GM12872 (cell line): ENCODE data around the gene IQCK.

Experiments used
- TF ChIP-seq, protein P1 (sequence below): IDR thresholded peaks from 3 replicates; pipeline ENCODE4 v1.5.1; 2011; ENCODE audit warnings: low read depth, mild to moderate bottlenecking, low read length, moderate library complexity; ENCODE audit not compliant: insufficient read depth

The IQCK gene

DNA sequence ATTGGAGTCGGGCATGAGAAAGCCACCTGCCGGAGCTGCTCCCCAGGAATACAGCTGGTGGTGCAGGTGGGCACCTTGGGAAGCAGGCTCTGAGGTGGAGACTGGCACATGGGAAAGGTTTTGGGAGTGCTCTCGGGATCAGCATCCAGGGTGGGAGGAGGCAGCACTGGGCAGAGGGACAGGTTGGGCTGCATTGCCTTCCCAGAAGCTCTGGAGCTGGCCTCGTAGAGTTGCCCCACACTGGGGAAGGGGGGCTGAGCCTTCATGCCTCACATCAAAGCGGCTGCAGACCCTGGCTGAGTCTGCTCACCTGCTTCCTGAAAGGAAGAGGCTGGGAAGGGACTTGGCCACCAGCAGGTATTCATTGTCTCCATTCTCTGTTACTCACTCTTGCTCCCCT, 180.1 kb downstream of the IQCK start:
- TF ChIP-seq, protein P1, sequence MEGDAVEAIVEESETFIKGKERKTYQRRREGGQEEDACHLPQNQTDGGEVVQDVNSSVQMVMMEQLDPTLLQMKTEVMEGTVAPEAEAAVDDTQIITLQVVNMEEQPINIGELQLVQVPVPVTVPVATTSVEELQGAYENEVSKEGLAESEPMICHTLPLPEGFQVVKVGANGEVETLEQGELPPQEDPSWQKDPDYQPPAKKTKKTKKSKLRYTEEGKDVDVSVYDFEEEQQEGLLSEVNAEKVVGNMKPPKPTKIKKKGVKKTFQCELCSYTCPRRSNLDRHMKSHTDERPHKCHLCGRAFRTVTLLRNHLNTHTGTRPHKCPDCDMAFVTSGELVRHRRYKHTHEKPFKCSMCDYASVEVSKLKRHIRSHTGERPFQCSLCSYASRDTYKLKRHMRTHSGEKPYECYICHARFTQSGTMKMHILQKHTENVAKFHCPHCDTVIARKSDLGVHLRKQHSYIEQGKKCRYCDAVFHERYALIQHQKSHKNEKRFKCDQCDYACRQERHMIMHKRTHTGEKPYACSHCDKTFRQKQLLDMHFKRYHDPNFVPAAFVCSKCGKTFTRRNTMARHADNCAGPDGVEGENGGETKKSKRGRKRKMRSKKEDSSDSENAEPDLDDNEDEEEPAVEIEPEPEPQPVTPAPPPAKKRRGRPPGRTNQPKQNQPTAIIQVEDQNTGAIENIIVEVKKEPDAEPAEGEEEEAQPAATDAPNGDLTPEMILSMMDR: no peak

DNA sequence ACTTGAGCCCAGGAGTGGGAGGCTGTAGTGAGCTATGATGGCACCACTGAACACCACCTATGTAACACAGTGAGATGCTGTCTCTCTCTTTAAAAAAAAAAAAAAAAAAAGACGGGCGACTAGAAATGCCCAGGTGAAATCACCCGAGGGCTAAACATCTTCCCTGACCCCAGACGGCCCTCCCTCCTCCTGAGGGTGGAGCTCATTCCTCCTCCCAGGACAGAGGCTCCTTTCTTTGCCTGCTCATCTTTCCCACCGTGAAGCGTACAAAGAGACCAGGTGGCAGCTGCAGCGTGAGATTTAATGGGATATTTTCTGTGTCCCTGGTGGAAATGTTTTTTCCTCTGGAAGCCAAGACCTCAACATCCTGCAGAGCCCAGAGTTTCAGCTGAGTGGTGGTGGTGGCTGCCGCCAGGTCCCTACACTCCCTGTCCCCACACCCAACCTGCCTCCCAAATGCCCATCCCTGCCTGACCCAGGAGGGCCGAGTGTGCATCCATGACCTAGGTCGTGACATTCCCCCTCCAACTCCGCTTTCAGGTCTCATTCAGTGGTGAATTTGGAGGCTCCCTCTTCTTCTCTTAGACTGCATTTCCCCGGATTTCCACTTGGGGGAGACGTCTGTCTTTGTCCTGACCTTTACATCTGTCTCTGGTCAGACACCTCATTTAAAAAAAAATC, 181.0 kb downstream of the IQCK start:
- TF ChIP-seq, protein P1: peak; percentile 84

DNA sequence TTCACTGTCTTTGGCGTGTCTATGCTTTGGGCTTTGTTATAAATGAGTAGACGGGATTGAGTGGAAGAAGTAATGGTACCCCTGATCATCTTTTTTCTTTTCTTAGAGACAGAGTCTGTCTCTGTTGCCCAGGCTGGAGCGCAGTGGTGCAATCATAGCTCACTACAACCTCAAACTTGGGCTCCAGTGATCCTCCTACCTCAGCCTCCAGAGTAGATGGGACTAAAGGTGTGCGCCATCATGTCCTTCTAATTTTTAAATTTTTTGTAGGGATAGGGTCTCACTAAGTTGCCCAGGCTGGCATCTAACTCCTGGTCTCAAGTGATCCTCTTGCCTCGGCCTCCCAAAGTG, 181.5 kb downstream of the IQCK start:
- TF ChIP-seq, protein P1: no peak

DNA sequence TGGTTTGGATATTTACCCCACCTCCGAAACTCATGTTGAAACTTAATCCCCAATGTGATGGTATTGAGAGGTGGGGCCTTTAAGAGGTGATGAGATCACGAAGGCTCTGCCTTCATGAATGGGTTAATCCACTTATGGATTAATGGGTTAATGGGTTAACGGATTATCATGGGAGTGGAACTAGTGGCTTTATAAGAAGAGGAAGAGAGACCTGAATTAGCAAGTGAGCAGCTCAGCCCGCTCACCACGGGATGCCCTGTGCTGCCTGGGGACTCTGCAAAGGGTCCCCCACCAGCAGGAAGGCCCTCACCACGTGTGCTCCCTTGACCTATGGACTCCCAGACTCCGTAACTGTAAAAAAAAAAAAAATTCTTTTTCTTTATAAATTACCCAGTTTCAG, 183.1 kb downstream of the IQCK start:
- TF ChIP-seq, protein P1: no peak

DNA sequence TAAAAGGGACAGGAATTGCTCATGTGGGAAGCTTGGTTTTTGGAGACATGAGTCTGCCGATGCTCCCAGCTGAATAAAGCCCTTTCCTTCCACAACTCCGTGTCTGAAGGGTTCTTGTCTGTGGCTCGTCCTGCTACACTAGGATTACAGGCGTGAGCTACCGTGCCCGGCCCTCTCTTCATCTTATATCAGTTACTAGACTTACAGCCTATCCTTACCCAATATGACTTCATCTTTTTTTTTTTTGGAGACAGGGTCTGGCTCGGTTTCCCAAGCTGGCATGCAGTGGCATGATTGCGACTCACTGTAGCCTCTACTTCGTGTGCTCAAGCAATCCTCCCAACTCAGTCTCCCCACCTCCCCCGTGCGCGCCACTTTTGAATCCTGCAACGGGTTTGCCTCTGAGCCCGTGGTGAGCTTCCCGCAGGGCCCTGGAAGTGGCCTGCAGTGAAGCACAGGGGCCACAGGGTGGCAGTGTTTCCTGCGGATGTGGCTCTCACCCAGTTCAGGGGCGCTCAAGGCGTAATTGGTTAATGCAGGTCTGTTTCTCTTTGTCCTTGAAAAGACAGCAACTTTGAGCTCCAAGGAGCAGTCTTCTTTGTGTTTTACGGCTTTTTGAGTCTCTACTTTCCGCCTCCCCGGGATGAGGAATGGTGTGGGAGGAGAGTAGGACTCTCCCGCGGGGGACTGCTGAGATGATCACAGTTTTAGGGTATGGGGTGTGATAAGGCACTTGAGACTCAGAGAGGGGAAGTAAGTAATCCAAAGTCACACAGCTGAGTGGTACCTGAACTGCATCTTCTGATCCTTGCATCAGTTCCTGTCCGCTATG, 189.3 kb downstream of the IQCK start:
- TF ChIP-seq, protein P1: peak; percentile 99
